Stimulated activated naive CD8-positive, alpha-beta T cell treated with anti-CD3 and anti-CD28 coated beads, Interleukin-15, Interleukin-2, amounts not matched to agents 100 U/mL and 50 U/mL, for 24 hours (primary cell): Measurements from ENCODE around the gene NOC3L.

Source experiments
- ATAC-seq: fragments of 150-1000 bp; cut with Tn5 transposase; one replicate; pipeline ENCODE4 v1.10.0; 2021
- DNase-seq: peaks from one replicate; pipeline ENCODE4 v3.0.0; 2021

The NOC3L gene

DNA sequence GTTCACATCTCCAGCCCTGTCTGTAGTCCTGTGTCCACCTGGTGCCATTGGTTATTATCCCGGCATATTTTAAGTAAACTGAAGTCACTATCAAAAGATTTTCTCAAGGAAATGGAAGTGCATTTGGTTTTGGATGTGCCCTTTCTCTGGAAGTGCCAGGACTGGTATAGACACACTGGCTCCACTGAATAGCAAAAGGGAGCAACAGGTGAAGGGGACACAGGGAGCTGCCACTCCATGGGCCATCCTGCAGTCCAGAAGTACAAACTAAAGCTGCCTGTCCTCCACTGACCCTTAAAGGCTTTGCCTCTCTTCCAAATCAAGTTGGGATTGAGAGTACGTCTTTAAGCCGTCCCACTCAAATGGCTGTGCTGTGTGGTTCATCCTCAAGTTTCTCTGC lies 62.7 kb downstream of the NOC3L start:
- ATAC-seq: no peak
- no peak for DNase-seq

DNA sequence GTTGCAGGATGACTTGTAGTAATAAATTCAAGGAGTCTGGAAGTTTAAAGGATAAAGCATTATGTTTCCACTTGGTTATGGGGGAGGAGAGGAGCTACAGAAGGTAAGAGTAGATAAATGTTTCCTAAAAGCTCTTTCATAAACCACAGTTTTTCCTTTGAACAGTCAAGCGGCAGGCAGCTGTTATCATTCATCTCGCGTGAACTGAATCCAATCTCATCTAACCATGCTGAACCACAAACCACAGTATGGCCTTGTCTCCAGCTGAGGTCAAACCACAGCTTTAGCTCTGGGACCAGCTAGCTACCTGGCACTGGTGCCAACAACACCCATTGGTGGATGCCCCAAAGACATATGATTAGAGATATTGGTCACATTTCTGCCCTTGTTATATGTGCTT lies 63.3 kb downstream of the NOC3L start:
- ATAC-seq (peak; percentile 86), DNase-seq (peak; percentile 19)

DNA sequence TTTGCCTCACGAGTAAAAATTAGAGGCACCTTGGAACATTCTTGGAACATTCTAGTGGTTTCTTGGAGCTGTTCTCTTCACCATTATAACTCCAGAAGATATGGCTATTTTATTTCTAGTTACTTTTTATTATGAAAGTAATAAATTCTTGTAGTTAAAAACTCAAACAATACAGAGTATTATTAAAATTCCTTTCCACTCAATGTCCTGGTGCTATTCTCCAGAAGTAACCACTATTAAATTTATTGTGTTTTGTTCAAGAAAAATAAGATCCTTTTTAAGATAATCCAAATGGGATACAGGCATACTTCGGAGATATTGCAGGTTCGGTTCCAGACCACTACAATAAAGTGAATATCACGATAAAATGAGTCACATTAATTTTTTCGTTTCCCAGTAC lies 68.6 kb downstream of the NOC3L start:
- DNase-seq: no peak
- no peak for ATAC-seq

DNA sequence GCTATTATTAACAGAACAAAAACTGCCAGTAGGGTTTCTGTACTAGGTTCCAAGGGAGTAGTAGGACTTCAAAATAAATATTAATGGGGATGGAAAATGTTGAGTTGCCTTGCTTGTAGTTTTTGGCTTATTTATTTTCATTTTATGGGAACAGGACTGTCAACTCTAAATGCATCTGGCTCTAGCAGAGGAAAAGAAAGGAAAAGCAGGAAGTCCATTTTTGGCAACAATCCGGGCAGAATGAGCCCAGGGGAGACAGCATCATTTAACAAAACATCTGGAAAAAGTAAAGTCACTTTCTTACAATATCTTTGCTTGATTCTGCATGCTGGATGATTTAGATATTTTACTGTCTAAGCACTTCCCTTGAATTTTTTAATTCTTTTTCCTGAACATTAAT lies 69.4 kb downstream of the NOC3L start:
- DNase-seq (no peak), ATAC-seq (no peak)

DNA sequence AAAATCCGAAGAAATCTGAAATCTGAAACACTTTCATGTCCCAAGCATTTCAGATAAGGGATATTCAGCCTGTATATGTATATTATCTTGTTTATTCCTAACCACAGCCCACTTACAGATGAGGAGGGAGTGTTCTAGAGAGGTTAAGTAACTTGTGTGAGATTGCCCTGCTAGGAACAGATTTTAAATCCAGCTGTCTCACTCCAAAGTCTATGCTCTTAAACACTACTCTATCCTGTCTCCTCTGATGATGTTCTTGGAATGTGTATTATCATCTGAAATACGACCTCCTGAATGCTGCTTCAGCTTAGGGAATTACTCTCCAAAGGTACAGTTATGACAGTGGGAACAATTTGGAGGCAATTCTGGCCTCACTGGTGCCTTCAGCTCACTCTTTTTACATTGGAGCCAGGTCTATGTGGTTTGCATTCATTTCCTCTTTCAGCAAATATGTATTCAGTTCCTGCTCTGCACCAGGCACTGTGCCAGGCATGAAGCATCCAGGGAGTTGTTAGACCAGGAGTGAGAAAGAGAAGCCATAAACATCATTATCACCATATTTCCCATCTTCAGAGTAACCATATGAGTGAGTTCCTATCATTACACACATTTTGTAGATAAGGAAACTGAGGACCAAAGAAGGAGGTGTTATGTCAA lies 70.2 kb downstream of the NOC3L start:
- DNase-seq (no peak), ATAC-seq (no peak)

DNA sequence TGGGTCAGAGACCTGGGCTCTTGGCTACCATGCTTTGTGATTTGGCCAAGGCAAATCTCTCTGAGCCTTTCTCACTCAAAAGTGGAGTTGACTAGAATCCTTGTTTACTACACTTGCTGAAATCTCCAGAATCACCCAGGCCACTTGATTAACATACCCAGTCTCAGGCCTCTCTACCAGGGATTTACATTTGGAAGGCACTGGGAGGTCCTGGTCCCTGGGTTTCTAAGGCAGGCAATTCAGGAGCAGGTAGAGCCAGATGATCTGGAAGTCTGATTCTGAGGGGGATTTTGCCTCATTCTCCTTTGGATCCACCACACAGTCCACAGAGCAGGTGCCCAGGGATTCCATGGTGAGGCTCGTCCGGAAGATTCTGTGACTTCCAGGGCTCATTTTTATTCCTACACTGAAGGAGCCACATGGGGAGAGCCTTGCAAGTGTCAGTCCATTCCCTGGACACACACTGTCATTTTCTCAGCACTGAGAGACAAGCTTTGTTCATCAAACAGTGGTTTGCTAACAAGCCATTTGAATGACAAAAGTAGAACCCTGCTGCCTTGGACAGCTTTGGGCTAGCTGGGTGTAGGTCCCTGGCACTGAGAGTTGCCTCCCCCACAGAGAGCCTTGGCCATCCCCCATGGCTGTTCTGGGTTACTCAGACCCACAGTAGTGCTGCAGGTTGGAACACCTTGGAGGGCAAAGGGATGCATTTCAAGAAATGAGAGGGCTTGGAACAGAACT lies 74.2 kb downstream of the NOC3L start:
- ATAC-seq (no peak), DNase-seq (no peak)

DNA sequence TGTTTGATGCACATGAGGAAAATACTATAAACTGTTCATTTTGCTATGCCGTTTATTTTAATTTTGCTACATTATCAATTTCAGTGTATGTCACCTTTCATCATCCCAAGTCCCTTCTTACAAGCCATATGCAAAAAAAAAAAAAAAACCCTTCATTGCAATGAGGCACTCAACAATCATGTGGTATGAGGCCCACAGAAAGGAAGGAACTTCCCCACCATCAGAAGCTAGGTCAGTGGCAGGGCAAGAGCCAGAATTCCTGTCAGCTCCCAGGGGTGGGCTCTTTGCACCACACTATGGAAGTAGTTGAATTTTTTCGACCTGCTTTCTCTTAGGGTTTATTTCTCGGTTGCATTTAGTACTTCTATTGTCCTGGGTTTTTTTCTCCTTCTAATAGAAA lies 75.4 kb downstream of the NOC3L start:
- no peak for ATAC-seq
- DNase-seq: no peak

DNA sequence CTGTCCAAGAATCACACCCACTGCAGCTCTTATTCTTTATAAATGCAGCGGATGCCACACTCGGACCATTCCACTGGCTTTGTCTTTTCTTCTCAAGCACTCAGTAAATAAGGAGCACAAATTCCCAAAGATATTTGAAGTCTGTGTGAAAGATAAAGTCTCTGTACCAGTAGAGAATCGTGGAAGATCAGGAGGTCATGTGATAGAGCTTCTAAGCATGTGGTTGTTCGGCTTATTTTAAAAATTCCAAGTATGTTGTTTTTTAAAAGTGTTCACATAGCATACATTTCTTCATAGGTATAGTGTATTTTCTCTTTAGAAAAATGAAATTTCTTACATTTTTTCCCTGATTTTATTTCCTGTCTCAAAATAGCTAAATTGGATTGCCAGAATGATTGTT lies 75.8 kb downstream of the NOC3L start:
- ATAC-seq: no peak

DNA sequence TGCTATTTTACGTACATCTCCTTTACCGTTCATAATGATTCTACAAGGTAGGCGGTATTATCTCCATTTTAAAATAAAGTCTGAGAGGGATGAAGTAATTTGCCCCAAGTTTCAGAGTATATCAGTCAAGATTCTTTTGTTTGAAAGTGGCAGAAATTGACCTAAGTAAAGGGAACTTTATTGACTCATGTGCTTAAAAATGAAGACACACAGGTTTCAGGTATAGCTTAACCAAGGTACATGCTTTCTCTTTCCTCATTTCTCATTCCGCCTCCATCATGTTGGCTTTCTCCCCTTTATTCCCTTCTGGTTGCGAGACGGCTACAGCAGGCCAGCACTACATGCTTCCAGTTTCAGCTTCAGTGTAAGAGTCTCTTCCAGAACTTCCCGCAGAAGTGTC lies 77.5 kb downstream of the NOC3L start:
- DNase-seq (no peak), ATAC-seq (no peak)

More for the DNA sequence above, 75.8 kb downstream of the NOC3L start:
- DNase-seq: no peak
